GM18505 (cell line): ENCODE measurements around the gene SRCAP.

Source experiments
- ATAC-seq: cut with Tn5 transposase; IDR thresholded peaks from one replicate; pipeline ENCODE4 v1.9.1; 2021; ENCODE audit not compliant: unreplicated experiment
- POLR2A ChIP-seq: IDR thresholded peaks from 4 replicates; pipeline ENCODE4 v1.6.1; 2011; ENCODE audit warnings: borderline replicate concordance; ENCODE audit not compliant: insufficient read depth, insufficient read length; ENCODE audit errors: extremely low read depth

The SRCAP gene

GRCh38 chr16:30741461-30741914, 42.5 kb downstream of the SRCAP start:
- no peak for TF ChIP-seq POLR2A
- ATAC-seq: no peak

- TF ChIP-seq POLR2A: no peak
- no peak for ATAC-seq
Observed at GRCh38 chr16:30743716-30744115, 44.7 kb downstream of the SRCAP start.

GRCh38 chr16:30744183-30744582, 45.2 kb downstream of the SRCAP start:
- no peak for ATAC-seq
- TF ChIP-seq POLR2A: no peak

GRCh38 chr16:30745082-30745481, 46.1 kb downstream of the SRCAP start:
- no peak for TF ChIP-seq POLR2A
- ATAC-seq: no peak

- TF ChIP-seq POLR2A: no peak
- no peak for ATAC-seq
Observed at GRCh38 chr16:30746638-30747175, 47.7 kb downstream of the SRCAP start.

- no peak for ATAC-seq
- TF ChIP-seq POLR2A: no peak
Observed at GRCh38 chr16:30747331-30747730, 48.4 kb downstream of the SRCAP start.

GRCh38 chr16:30747799-30748633, 49.0 kb downstream of the SRCAP start, which contains the start of gene PHKG2:
PHKG2 (plus strand) TSS chr16:30748425; CDS start chr16:30748821, 396 bp downstream.
- peak; percentile 95 for ATAC-seq
- TF ChIP-seq POLR2A: peak; percentile 93

- no peak for ATAC-seq
- TF ChIP-seq POLR2A: no peak
Observed at GRCh38 chr16:30748634-30749445, 49.9 kb downstream of the SRCAP start.

- TF ChIP-seq POLR2A: no peak
- no peak for ATAC-seq
Observed at GRCh38 chr16:30750201-30750600, 51.2 kb downstream of the SRCAP start.

- no peak for ATAC-seq
- no peak for TF ChIP-seq POLR2A
Observed at GRCh38 chr16:30750876-30751465, 52.0 kb downstream of the SRCAP start.

GRCh38 chr16:30753596-30753995, 54.6 kb downstream of the SRCAP start:
- TF ChIP-seq POLR2A: no peak
- no peak for ATAC-seq

- ATAC-seq: no peak
- TF ChIP-seq POLR2A: no peak
Observed at GRCh38 chr16:30755955-30756780, 57.2 kb downstream of the SRCAP start.
